Measurements from ENCODE around the gene REV3L. TPM values are rescaled to one million over a fixed set of nuclear protein-coding genes. Genes with fewer than 3 reads are reported as not detected.

REV3L gene
- total RNA-seq, 1 experiment from 2014 or later: 5.3 TPM

DNA sequence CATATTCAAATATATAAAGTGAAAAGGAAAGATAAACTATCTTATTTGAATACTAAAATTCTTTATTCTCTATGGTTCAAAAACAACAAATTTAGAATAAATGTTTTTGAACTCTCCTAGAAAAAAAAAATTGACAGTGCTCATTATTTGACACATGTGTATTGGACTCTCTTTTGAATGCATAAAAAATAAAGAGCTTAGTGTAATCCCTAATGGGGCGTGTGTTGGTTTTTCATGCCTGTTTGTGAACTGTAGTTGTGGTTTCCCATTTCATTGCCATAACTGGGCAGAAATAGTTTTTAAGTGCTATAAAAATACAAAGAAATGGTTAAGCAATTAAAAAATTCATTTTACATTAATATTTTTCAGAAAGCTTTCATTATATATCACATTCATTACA is 101.3 kb downstream of the REV3L start:
- H3K9me3 Mint-ChIP-seq: no peaks in the 10 kb centered on the region
- WGBS (ENCODE audit: extremely low coverage, insufficient read length, low lambda C conversion rate): no CpG with 5 or more reads among the region's 1 CpG
- no peak overlapping the region for H3K4ac ChIP-seq (ENCODE audit: low read depth, low read length)
- H4K8ac ChIP-seq (replicated peaks; ENCODE audit: insufficient read length, low read depth, low read length): no peak overlapping the region
- no peak overlapping the region for H2BK120ac ChIP-seq (ENCODE audit: low read depth, low read length, poor library complexity, severe bottlenecking)
- no peak overlapping the region for H3K27ac Mint-ChIP-seq
- no peaks in the 10 kb centered on the region for H3K27me3 ChIP-seq (ENCODE audit: insufficient read depth, low read length)
- H2BK20ac ChIP-seq (ENCODE audit: low read depth, low read length, poor library complexity, severe bottlenecking): no peak overlapping the region
- H3K14ac ChIP-seq (ENCODE audit: insufficient read depth, low read length): no peak overlapping the region
- H2BK12ac ChIP-seq (ENCODE audit: insufficient read length, low read depth, low read length): no peak overlapping the region
- no peak overlapping the region for H2AK5ac ChIP-seq (ENCODE audit: insufficient read length, low read length)
- H3K56ac ChIP-seq (ENCODE audit: insufficient read length, low read depth, low read length): no peak overlapping the region
- no peaks in the 10 kb centered on the region for H3K23me2 ChIP-seq (ENCODE audit: insufficient read length, low read depth, low read length, poor library complexity, severe bottlenecking)
- peaks cover 0 to under 1% (median 0%) of the 10 kb centered on the region in 3 experiments; a peak in 2 of 7 replicates for H3K36me3 Mint-ChIP-seq (ENCODE audit: insufficient read depth in 1 of 3, low read depth in 3 of 3)
- TF ChIP-seq, protein P1, sequence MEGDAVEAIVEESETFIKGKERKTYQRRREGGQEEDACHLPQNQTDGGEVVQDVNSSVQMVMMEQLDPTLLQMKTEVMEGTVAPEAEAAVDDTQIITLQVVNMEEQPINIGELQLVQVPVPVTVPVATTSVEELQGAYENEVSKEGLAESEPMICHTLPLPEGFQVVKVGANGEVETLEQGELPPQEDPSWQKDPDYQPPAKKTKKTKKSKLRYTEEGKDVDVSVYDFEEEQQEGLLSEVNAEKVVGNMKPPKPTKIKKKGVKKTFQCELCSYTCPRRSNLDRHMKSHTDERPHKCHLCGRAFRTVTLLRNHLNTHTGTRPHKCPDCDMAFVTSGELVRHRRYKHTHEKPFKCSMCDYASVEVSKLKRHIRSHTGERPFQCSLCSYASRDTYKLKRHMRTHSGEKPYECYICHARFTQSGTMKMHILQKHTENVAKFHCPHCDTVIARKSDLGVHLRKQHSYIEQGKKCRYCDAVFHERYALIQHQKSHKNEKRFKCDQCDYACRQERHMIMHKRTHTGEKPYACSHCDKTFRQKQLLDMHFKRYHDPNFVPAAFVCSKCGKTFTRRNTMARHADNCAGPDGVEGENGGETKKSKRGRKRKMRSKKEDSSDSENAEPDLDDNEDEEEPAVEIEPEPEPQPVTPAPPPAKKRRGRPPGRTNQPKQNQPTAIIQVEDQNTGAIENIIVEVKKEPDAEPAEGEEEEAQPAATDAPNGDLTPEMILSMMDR (conservative IDR thresholded peaks at IDR 0.05): no peak
- no peaks in the 10 kb centered on the region for H3K4me1 ChIP-seq (ENCODE audit: insufficient read depth, low read length)
- H3T11ph ChIP-seq (ENCODE audit: low read length): no peak overlapping the region
- peaks cover 2% of the 10 kb centered on the region for H4K20me1 ChIP-seq (ENCODE audit: control insufficient read depth, insufficient read depth, insufficient read length)
- H4K91ac ChIP-seq (ENCODE audit: insufficient read length, low read depth, low read length): no peak overlapping the region
- no peaks in the 10 kb centered on the region for H3K9me3 ChIP-seq (ENCODE audit: control insufficient read depth, low read depth, low read length)
- H4K5ac ChIP-seq (ENCODE audit: insufficient read length, low read depth, low read length): no peak overlapping the region
- no peak overlapping the region for H2BK5ac ChIP-seq (ENCODE audit: insufficient read length, low read length)
- DNase-seq: no peak
- no peak overlapping the region for H3K18ac ChIP-seq (ENCODE audit: insufficient read length, low read depth, low read length)
- H3K79me1 ChIP-seq (ENCODE audit: insufficient read depth, low read depth, low read length, poor library complexity, severe bottlenecking): no peaks in the 10 kb centered on the region
- H3K79me2 ChIP-seq (ENCODE audit: insufficient read depth, low read length): no peaks in the 10 kb centered on the region
- no peak overlapping the region for H2AFZ ChIP-seq (ENCODE audit: low read length)
- no peak overlapping the region for H3K23ac ChIP-seq (ENCODE audit: insufficient read length, low read depth, low read length)
- no peaks in the 10 kb centered on the region for H3K27me3 Mint-ChIP-seq (ENCODE audit: low read depth)
- no peak overlapping the region for H3K4me3 Mint-ChIP-seq
- H2BK15ac ChIP-seq (ENCODE audit: low read depth, low read length): no peak overlapping the region
- no peak overlapping the region for H3K9ac ChIP-seq (ENCODE audit: extremely low read depth, insufficient read length, low read length)
- no peak overlapping the region for H3K27ac ChIP-seq (ENCODE audit: insufficient read length, low read depth, low read length)
- H3K4me2 ChIP-seq (ENCODE audit: insufficient read depth, insufficient read length, low read length): no peak overlapping the region
- H3K4me1 Mint-ChIP-seq: no peaks in the 10 kb centered on the region

All from H9 (cell line).